NCI-H526 treated with DMSO at 0.1 percent for 48 hours (cell line): ENCODE data around the gene CALN1.
"Not testable (repeated sequence)": the region's sequence is repeated elsewhere in the genome, so short reads cannot be mapped to it uniquely, and the experiment has no call there.

Source experiments
- DNase-seq: peaks from one replicate; lab custom pipeline; 2025; lab: John Stamatoyannopoulos, UW

Gene CALN1

DNA sequence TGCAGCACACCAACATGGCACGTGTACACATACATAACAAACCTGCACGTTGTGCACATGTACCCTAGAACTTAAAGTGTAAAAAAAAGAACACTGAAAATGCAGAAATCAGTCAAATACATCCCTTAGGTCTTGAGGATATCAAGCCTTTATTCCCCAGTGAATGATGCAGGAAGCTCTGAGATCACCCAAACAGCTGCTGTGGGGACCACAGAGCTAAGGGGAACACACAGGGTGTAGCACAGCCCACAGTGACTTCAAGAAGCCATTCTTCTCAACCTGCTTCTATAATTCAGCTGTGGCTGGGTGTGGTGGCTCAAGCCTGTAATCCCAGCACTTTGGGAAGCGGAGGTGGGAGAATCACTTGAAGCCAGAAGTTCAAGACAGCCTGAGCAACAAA lies 314.9 kb downstream of the CALN1 start:
- no peak for DNase-seq

- DNase-seq: no peak
Observed at GRCh38 chr7:72092769-72093168, 319.4 kb downstream of the CALN1 start.

DNA sequence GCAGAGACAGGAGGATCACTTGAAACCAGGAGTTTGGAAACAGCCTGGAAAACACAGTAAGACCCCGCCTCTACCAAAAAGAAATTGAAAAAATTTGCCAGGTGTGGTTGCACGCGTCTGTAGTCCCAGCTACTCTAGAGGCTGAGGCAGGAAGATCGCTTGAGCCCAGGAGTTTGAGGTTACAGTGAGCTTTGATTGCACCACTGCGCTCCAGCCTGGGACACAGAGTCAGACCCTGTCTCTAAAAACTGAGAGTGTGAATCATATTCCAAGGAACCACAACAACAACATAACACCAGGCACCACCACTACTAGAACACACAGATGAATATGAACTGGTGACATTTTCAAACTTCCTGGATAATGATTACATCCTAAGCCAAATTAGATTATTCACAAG lies 324.2 kb downstream of the CALN1 start:
- no peak for DNase-seq

DNA sequence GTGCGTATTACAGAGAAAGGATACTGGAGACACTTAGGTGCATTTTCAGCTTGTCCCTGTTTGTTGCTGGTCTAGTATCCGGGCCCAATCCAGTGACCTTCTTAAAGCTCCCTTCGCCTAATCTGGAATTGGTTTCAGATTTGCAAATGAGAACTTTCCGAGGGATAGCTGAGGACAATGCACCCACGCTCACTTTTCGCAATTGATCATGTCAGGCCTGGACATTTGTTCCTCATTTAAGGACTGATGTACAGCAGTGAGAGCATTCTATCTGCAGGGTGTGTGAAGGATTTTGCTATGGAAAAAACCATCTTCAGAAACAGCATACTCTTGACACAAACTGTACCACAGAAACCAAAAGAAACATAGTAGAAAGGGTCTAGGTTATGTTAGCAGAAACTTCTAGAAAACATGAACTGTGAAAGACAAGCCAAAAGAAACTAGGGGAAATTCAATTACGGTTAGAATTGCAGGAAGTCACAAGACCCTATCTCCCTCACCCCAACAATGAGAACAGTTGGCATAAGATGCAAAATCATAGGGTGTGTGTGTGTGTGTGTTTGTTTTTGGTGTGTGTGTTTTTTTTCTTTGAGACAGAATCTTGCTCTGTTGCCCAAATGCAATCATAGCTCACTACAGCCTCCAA lies 331.1 kb downstream of the CALN1 start:
- no peak for DNase-seq

DNA sequence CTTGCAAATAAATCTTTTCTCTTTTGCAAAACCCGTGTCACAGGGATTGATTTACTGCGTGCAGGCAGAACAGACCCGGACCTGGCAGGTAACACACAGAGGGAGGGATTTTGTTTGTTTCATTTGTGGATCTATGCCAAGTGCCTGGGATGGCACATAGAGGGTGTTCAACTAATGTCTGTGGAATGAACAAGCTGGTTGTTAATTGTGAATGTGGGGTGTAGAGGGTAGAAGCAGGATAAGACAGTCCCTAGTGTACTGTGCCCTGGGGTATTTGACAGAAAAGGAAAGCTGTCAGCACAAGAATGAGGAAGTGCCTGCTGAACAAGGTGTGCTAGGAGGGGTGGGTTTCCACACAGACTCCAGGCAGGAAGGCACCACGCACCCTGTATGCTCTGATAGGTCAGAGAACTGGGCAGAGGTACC lies 331.8 kb downstream of the CALN1 start:
- DNase-seq: no peak

GRCh38 chr7:72078856-72079255 lies 333.3 kb downstream of the CALN1 start:
- no peak for DNase-seq

DNA sequence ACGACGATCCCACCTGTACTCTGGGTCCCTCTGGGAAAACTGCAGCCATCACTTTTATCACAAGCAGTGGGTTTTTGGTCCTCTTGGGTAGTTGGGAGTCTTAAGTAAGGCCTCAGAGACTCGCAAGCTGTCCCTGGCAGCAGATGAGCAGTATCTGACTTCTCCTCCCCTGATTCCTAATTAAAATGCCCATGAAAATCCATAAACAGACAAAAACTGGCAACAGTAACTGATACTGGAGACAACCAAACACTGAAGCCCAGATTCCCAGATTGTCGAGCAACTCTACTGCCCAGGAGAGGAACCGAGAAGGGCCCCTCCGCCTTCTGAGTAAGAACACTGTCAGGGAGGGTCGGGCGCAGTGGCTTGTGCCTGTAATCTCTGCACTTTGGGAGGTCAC lies 333.8 kb downstream of the CALN1 start:
- no peak for DNase-seq

DNA sequence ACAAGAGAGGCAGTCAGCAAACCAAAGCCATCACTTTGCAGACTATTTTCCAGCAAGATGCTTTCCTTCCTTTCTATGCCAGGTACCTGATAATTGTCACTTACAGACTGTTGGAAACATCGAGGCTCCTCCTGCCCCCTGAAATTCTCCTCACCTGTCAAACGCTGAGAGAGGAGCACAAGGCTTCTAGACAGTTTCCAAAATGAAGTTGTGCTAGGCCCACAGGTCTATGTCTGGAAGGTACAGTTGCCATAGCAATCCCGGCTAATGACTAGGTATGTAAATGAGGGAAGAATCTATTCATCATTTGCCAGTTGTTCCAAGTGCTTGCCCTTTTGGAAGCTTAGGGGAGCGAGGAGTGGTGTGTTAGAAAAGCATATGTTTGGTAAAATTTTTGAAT lies 334.4 kb downstream of the CALN1 start:
- DNase-seq: no peak

DNA sequence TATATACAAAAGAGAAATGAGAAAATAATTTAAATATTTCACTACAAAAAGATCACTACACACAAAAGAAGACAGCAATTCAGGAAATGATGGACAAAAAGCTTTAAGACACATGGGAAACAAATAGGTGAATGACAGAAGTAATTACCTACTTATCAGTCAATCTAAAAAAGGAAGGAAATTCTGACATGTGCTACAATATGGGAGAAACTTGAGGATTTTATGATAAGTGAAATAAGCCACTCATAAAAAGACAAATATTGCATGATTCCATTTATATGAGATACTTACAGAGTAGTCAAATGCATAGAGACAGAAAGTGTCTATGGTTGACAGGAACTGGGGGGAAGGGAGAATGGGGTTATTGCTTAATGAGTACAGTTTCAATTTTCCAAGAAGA lies 339.2 kb downstream of the CALN1 start:
- no peak for DNase-seq

DNA sequence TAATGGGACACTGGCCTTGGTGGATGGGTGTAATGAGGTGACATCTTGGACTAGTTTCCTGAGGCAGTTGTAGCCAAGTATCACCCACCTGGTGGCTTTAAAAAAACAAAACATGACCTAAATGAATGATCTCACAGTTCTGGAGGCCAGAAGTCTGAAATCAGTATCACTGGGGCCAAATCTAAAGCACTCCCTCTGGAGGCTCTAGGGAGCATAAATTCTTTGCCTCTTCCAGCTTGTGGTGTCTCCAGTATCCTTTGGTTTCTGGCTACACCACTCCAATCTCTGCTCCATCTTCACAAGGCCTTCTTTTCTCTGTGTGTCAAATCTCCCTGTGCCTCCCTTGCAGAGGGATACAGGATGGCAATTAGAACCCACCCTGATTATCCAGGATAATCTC lies 342.9 kb downstream of the CALN1 start:
- DNase-seq: no peak

DNA sequence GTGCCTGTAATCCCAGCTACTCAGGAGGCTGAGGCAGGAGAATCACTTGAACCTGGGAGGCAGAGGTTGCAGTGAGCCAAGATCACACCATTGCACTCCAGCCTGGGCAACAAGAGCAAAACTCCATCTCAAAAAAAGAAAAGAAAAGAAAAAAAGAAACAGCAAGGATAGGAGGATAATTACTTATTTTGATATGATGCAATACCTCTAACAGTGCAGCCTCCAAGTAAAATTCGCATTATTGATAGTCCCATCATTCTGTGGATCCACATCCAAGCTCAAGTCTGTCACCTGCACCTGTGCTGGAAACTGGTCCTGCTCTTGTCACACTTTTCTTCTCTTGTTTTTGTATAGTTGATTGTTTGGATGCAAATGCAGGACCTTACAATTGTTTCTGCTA lies 346.4 kb downstream of the CALN1 start:
- DNase-seq: not testable (repeated sequence)

GRCh38 chr7:72064916-72065315 lies 347.2 kb downstream of the CALN1 start:
- DNase-seq: no peak

GRCh38 chr7:72063330-72063729 lies 348.8 kb downstream of the CALN1 start:
- DNase-seq: no peak

GRCh38 chr7:72062666-72063065 lies 349.5 kb downstream of the CALN1 start:
- no peak for DNase-seq

GRCh38 chr7:72059925-72060324 lies 352.2 kb downstream of the CALN1 start:
- DNase-seq: no peak

DNA sequence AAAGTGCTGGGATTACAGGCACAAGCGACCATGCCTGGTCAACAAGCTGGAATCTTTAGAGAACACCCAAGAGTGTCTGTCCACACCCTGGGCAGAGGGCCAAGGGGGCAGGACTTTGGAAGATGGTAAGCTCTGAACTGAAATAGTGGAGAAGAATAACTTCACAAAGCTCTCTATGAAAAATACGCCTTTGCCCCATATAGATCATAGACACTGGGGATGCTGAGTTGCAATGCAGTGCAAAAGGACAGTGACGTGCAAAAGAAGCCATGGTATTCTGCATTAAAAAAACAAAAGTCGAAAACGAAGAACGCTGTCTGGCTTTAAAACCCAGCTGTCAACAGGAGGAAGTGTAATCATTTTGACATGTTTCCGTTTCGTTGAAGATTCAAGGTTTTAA lies 353.6 kb downstream of the CALN1 start:
- no peak for DNase-seq

- DNase-seq: no peak
Observed at GRCh38 chr7:72057796-72058195, 354.3 kb downstream of the CALN1 start.

DNA sequence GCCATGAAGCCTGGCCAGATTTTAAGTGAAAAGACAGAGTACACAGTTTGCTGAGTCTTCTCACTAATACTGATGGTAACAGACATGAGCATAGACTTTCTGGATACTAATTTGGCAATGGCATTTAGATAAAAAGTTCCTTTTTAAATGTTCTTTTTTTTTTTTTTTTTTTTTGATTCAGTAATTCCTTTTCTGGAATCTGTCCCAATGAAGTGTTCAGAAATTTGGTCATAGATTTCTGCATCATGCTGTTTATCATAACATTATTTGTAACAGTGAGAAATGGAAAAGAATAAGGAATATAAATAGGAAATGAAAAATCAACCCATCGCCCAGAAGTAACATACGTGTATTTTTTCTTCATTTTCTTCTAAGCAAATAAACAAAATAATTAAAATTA lies 354.9 kb downstream of the CALN1 start:
- no peak for DNase-seq

GRCh38 chr7:72055426-72055825 lies 356.7 kb downstream of the CALN1 start:
- no peak for DNase-seq

DNA sequence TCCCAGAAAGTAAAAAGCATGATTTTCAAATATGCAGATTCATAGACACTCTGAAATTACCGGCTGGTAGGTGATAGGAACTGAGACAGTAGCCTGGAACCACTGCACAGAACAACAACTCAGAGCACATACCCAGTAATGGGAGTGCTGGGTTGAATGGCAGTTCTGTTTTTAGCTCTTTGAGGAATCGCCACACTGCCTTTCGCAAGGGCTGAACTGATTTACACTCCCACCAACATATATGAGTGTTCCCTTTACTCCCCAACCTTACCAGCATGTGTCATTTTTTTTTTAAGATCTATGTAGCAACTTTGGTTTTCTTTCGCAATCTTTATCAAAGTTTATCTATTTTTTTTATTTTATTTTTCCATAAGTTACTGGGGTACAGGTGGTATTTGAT lies 358.8 kb downstream of the CALN1 start:
- no peak for DNase-seq

- no peak for DNase-seq
Observed at GRCh38 chr7:72048420-72048819, 363.7 kb downstream of the CALN1 start.

- DNase-seq: no peak
Observed at GRCh38 chr7:72042855-72043254, 369.3 kb downstream of the CALN1 start.

- DNase-seq: no peak
Observed at GRCh38 chr7:72040641-72041040, 371.5 kb downstream of the CALN1 start.

DNA sequence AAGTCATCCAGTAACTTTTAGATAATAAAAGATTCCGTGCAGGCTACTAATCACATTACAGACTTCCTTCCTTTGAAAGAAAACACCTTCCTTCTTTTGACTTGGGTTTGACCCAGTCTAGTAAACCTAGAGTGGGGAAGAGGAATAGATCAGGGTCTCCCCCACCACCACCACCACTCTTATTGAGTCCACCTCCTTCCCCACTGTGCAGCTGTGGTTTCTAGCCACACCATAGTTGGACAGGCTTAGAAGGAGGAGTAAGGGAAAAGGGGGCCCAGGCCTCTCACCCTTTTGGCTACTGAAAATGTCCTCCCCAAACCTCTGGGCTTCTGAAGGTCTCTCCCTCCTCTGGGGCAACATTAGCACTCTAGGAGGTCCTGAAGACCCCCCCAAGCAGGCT lies 372.7 kb downstream of the CALN1 start:
- no peak for DNase-seq
